GM12878 (cell line): ENCODE results near the gene SYF2. TPM values are rescaled to one million over a fixed set of nuclear protein-coding genes. Genes with fewer than 3 reads are reported as not detected.
A peak's percentile ranks its signal among the peaks of the same experiment; 100 is the strongest.

Experiments used
- ATAC-seq: fragments of 200-7000 bp; cut with Tn5 transposase; 3 replicates; pipeline ENCODE4 v1.9.1; 2020; ENCODE audit warnings: mild to moderate bottlenecking, moderate library complexity
- BruUV-seq: library from RNA; stranded (reverse); fragments of 400-500 nt; replicated peaks from 2 replicates; lab custom pipeline; 2021; lab: Mats Ljungman, UMichigan
- CTCF ChIA-PET: fragments of 300-600 bp; sonication (Branson Sonifier 250); formaldehyde crosslinking; extraction: SDS; loops from one replicate; lab custom pipeline; 2021; ENCODE audit warnings: inconsistent platforms; lab: Yijun Ruan, JAX
- POLR2A ChIA-PET: fragments of 350-600 bp; formaldehyde crosslinking; extraction: SDS; loops from one replicate; lab custom pipeline; 2021; ENCODE audit warnings: inconsistent platforms; lab: Charles Lee
- RAD21 ChIA-PET: fragments of 300-600 bp; sonication (Branson Sonifier 250); formaldehyde crosslinking; loops from one replicate; lab custom pipeline; 2023; ENCODE audit warnings: antibody characterized with exemption; ENCODE audit not compliant: unreplicated experiment; lab: Charles Lee
- SMC1A ChIA-PET: fragments of 300-600 bp; sonication (Branson Sonifier 250); formaldehyde crosslinking; loops from one replicate; lab custom pipeline; 2023; ENCODE audit not compliant: unreplicated experiment, uncharacterized antibody; lab: Charles Lee
- DNase-seq: peaks from one replicate; pipeline ENCODE4 v3.0.0-alpha.2; 2011; ENCODE audit warnings: low read depth, low spot score
- FAIRE-seq: peaks from 3 replicates; lab custom pipeline; 2011; peaks lifted over from hg19 to GRCh38; lab: Jason Lieb, UNC
- H2AFZ ChIP-seq: 2 replicates; pipeline ENCODE4 v1.6.0; 2011; ENCODE audit warnings: low read depth, low read length, control low read depth; ENCODE audit not compliant: control insufficient read depth
- H3K27ac ChIP-seq: 2 replicates; pipeline ENCODE4 v1.5.1; 2011; ENCODE audit warnings: control low read depth; ENCODE audit not compliant: control insufficient read depth, insufficient read depth
- H3K27me3 ChIP-seq, 2 experiments: replicated peaks in 1 of 2; 2 replicates each; pipeline versions ENCODE4 v1.6.0 to v1.6.1; 2011; ENCODE audit warnings: low read length in 1 of 2; ENCODE audit not compliant: control insufficient read depth in 2 of 2, insufficient read depth in 2 of 2
- H3K36me3 ChIP-seq, 2 experiments: 2 replicates each; pipeline ENCODE4 v1.5.1; 2011; ENCODE audit warnings: low read length in 1 of 2; ENCODE audit not compliant: control insufficient read depth in 2 of 2, insufficient read depth in 2 of 2
- H3K4me1 ChIP-seq: 2 replicates; pipeline ENCODE4 v1.6.1; 2011; ENCODE audit warnings: mild to moderate bottlenecking, low read length, moderate library complexity, mixed read lengths; ENCODE audit not compliant: control insufficient read depth, insufficient read depth
- H3K4me2 ChIP-seq: 2 replicates; pipeline ENCODE4 v1.6.0; 2011; ENCODE audit warnings: control low read depth; ENCODE audit not compliant: control insufficient read depth, insufficient read depth
- H3K4me3 ChIP-seq: fragments of 200-600 bp; sonication (generic); 2 replicates; pipeline ENCODE4 v1.5.1; 2016
- H3K79me2 ChIP-seq: 2 replicates; pipeline ENCODE4 v1.6.0; 2011; ENCODE audit warnings: low read length; ENCODE audit not compliant: control insufficient read depth, insufficient read depth
- H3K9ac ChIP-seq: 2 replicates; pipeline ENCODE4 v1.8.0; 2011; ENCODE audit warnings: low read length, control low read depth, mixed read lengths; ENCODE audit not compliant: control insufficient read depth, insufficient read depth
- H3K9me3 ChIP-seq: replicated peaks from 3 replicates; pipeline ENCODE4 v1.5.1; 2011; ENCODE audit warnings: mild to moderate bottlenecking, low read length; ENCODE audit not compliant: control insufficient read depth, insufficient read depth
- H4K20me1 ChIP-seq: 2 replicates; pipeline ENCODE4 v1.6.0; 2011; ENCODE audit not compliant: control insufficient read depth, insufficient read depth
- ATF2 ChIP-seq: IDR thresholded peaks from 2 replicates; pipeline ENCODE4 v1.6.1; 2012; ENCODE audit warnings: low read length, inconsistent platforms
- ATF7 ChIP-seq: fragments of 450-650 bp; IDR thresholded peaks from 2 replicates; pipeline ENCODE4 v1.6.1; 2016; ENCODE audit warnings: low read depth, mild to moderate bottlenecking
- DPF2 ChIP-seq: fragments of 450-650 bp; IDR thresholded peaks from 2 replicates; pipeline ENCODE4 v1.6.1; 2017; ENCODE audit warnings: mild to moderate bottlenecking
- E2F4 ChIP-seq: IDR thresholded peaks from 2 replicates; pipeline ENCODE4 v1.6.1; 2012; ENCODE audit warnings: low read depth, low read length, improper control_type of control experiment
- ESRRA ChIP-seq: IDR thresholded peaks from 2 replicates; pipeline ENCODE4 v1.6.1; 2012; ENCODE audit warnings: mild to moderate bottlenecking, low read length, improper control_type of control experiment
- GATAD2B ChIP-seq: fragments of 450-650 bp; conservative IDR thresholded peaks from 2 replicates; pipeline ENCODE4 v1.6.1; 2017; ENCODE audit warnings: low read depth, mild to moderate bottlenecking, moderate library complexity
- MAX ChIP-seq: IDR thresholded peaks from 2 replicates; pipeline ENCODE4 v1.6.1; 2012; ENCODE audit warnings: low read depth, low read length, improper control_type of control experiment
- MEF2B ChIP-seq: fragments of 450-650 bp; IDR thresholded peaks from 2 replicates; pipeline ENCODE4 v1.6.1; 2018; ENCODE audit warnings: mild to moderate bottlenecking, moderate library complexity; ENCODE audit not compliant: partially characterized antibody, poor library complexity, severe bottlenecking
- PAX5 ChIP-seq: IDR thresholded peaks from 2 replicates; pipeline ENCODE4 v1.6.1; 2011; ENCODE audit warnings: low read depth, low read length, borderline replicate concordance
- PBX3 ChIP-seq: IDR thresholded peaks from 2 replicates; pipeline ENCODE4 v1.6.1; 2011; ENCODE audit warnings: mild to moderate bottlenecking, low read depth, low read length, moderate library complexity; ENCODE audit not compliant: insufficient replicate concordance
- PKNOX1 ChIP-seq: fragments of 450-650 bp; IDR thresholded peaks from 2 replicates; pipeline ENCODE4 v1.6.1; 2016; ENCODE audit warnings: mild to moderate bottlenecking
- POLR2AphosphoS5 ChIP-seq: IDR thresholded peaks from 2 replicates; pipeline ENCODE4 v1.6.1; 2011; ENCODE audit warnings: mild to moderate bottlenecking, low read length, inconsistent platforms
- POU2F2 ChIP-seq: IDR thresholded peaks from 3 replicates; pipeline ENCODE4 v1.6.1; 2011; ENCODE audit warnings: low read depth, mild to moderate bottlenecking, low read length, borderline replicate concordance
- RAD51 ChIP-seq: fragments of 450-650 bp; IDR thresholded peaks from 2 replicates; pipeline ENCODE4 v1.6.1; 2016; ENCODE audit warnings: moderate library complexity, mild to moderate bottlenecking, inconsistent platforms
- RUNX3 ChIP-seq: IDR thresholded peaks from 2 replicates; pipeline ENCODE4 v1.6.1; 2012; ENCODE audit warnings: low read length, inconsistent platforms
- TAF1 ChIP-seq: IDR thresholded peaks from 2 replicates; pipeline ENCODE4 v1.6.1; 2011; ENCODE audit warnings: mild to moderate bottlenecking, low read depth, low read length, borderline replicate concordance
- ZNF217 ChIP-seq: fragments of 450-650 bp; IDR thresholded peaks from 2 replicates; pipeline ENCODE4 v1.6.1; 2017; ENCODE audit warnings: antibody characterized with exemption, mild to moderate bottlenecking
- WGBS: methylation state at CpG from one replicate; pipeline ENCODE4 v1.1.6; 2016; ENCODE audit warnings: low lambda C conversion rate; ENCODE audit not compliant: insufficient replicate concordance, insufficient coverage; ENCODE audit errors: missing lambda C conversion rate; 5-methylcytosine and 5-hydroxymethylcytosine counted together
- in situ Hi-C: fragments of 300-500 bp; cut with MboI; formaldehyde crosslinking; loops from 9 replicates; pipeline ENCODE4 v1.14.3; 2018; ENCODE audit warnings: mixed read lengths
- intact Hi-C: fragments of 100-400 bp; cut with micrococcal nuclease; formaldehyde crosslinking; loops from one replicate; pipeline ENCODE4 v1.14.2; 2022; ENCODE audit not compliant: unreplicated experiment
- polyA plus RNA-seq, 11 experiments: library from polyadenylated mRNA; depleted of rRNA in 4 of 11; unstranded in 6 of 11; stranded (reverse) in 5 of 11; fragments of >200 nt; fragmentation: Nextera tagmentation in 4 of 11; fragmentation: Illumina TruSeq in 1 of 11; extraction: Ambion mirVana in 4 of 11; extraction: Trizol in 1 of 11; gene quantifications; 1 replicate in 1 of 11; 2 replicates in 10 of 11; pipeline versions ENCODE4 v1.2.1 to v1.2.3, GENCODE V29; 2011 to 2016; ENCODE audit warnings: inconsistent platforms in 2 of 11, missing spikeins in 2 of 11, low read depth in 1 of 11
- total RNA-seq, 4 experiments: library from RNA; depleted of rRNA in 3 of 4; stranded (reverse); fragments of >200 nt in 3 of 4; fragmentation: Illumina TruSeq in 1 of 4; extraction: Trizol in 1 of 4; gene quantifications; 2 replicates each; pipeline versions ENCODE4 v1.2.1 to v1.2.3, GENCODE V29; 2013 to 2021

The SYF2 gene
- total and polyA plus RNA-seq, 10 of the 15 experiments (the other 5 are each of a cell fraction or from before 2014, with no cell fraction given): 20.3 to 70.5 (median 35.3) TPM

- CTCF ChIA-PET: interaction anchor here (0.5 to 1.5 kb wide), 8 partner anchors 8 to 507 kb away, joined by 3 to 4 read pairs (median 3); no protein-coding TSS in a partner anchor
- peak overlapping the region; percentile 89 for H3K4me2 ChIP-seq
- no peaks in the 10 kb centered on the region for H3K27me3 ChIP-seq
- intact Hi-C loops (loop anchor here (10.0 kb wide), 1 partner anchor 565 kb away; the partner anchor contains the start of gene SELENON), in situ Hi-C loops (loop anchor here (5.0 to 25.0 kb wide), 2 partner anchors 572 to 1453 kb away; partner anchors contain the start of genes LYPLA2 and PITHD1)
- peaks cover 25% of the 10 kb centered on the region for H3K79me2 ChIP-seq
- SMC1A ChIA-PET: interaction anchor here (0.7 to 1.1 kb wide), 6 partner anchors 9 to 391 kb away, joined by 3 to 5 read pairs (median 4); no protein-coding TSS in a partner anchor
- H3K4me3 ChIP-seq: peak overlapping the region; percentile 55
- WGBS: 1% methylated on average over 39 of the region's 41 CpGs
- peak overlapping the region; percentile 88 for H3K27ac ChIP-seq
- peak; percentile 93 for DNase-seq
- H2AFZ ChIP-seq: peak overlapping the region; percentile 86
- peak overlapping the region; percentile 70 for H3K9ac ChIP-seq
- H3K4me1 ChIP-seq: peaks cover 22% of the 10 kb centered on the region
- TSS peak; percentile 72 for BruUV-seq
- POLR2A ChIA-PET: interaction anchor here (0.6 to 1.8 kb wide), 9 partner anchors 8 to 616 kb away, joined by 3 to 6 read pairs (median 4); partner anchors contain the start of genes MACO1 and MTFR1L
- no peak for FAIRE-seq
- no peaks in the 10 kb centered on the region for H3K9me3 ChIP-seq
- H3K36me3 ChIP-seq: peaks cover 0 to 25% of the 10 kb centered on the region in 2 experiments; a peak in 3 of 4 replicates
- peak; percentile 88 for ATAC-seq
- H4K20me1 ChIP-seq: no peaks in the 10 kb centered on the region; the same call in 1 of the 2 replicates
- RAD21 ChIA-PET: interaction anchor here (1.0 to 1.9 kb wide), 5 partner anchors 8 to 310 kb away, joined by 3 to 5 read pairs (median 3); partner anchors contain the start of genes RUNX3, SYF2 and TMEM50A
- peak; percentile 71; the same call in 2 of the 3 replicates for TF ChIP-seq POU2F2
- peak; percentile 28 for TF ChIP-seq PBX3
- TF ChIP-seq RUNX3: peak; percentile 69
- peak; percentile 47; the same call in 1 of the 2 replicates for TF ChIP-seq DPF2
- TF ChIP-seq RAD51: no peak
- TF ChIP-seq ATF7: peak; percentile 67
- TF ChIP-seq PKNOX1: peak; percentile 81
- TF ChIP-seq POLR2AphosphoS5: peak; percentile 94
- TF ChIP-seq MEF2B: peak; percentile 51
- TF ChIP-seq ATF2: peak; percentile 24; the same call in 1 of the 2 replicates
- TF ChIP-seq PAX5: no peak
- TF ChIP-seq E2F4: 0 out of 2 replicates have a peak, but pooled peaks have one; percentile 33
- TF ChIP-seq GATAD2B: peak; percentile 91
- TF ChIP-seq TAF1: no peak; the same call in 1 of the 2 replicates
- TF ChIP-seq MAX: no peak; the same call in 1 of the 2 replicates
- peak; percentile 32; the same call in 1 of the 2 replicates for TF ChIP-seq ESRRA
- TF ChIP-seq ZNF217: no peak
These were observed 7.6 kb upstream of the SYF2 start for GRCh38 chr1:25239681-25240541.
